H9 (cell line): ENCODE results near the gene KCTD21. TPM values are rescaled to one million over a fixed set of nuclear protein-coding genes. Genes with fewer than 3 reads are reported as not detected.

Source experiments
- DNase-seq: peaks from one replicate; pipeline ENCODE4 v3.0.0-alpha.2; 2017
- H2AFZ ChIP-seq: one replicate; pipeline ENCODE4 v1.6.1; 2013; ENCODE audit warnings: mild to moderate bottlenecking, low read length, control low read depth, moderate library complexity
- H2AK5ac ChIP-seq: 2 replicates; pipeline ENCODE4 v1.6.1; 2013; ENCODE audit warnings: low read length, control low read depth, mixed read lengths; ENCODE audit not compliant: insufficient read length
- H2BK120ac ChIP-seq: one replicate; pipeline ENCODE4 v1.6.1; 2013; ENCODE audit warnings: low read depth, mild to moderate bottlenecking, low read length, control low read depth, inconsistent platforms; ENCODE audit not compliant: poor library complexity, severe bottlenecking
- H2BK12ac ChIP-seq: 2 replicates; pipeline ENCODE4 v1.6.1; 2013; ENCODE audit warnings: low read length, control low read depth, mixed read lengths, low read depth; ENCODE audit not compliant: insufficient read length
- H2BK15ac ChIP-seq: 2 replicates; pipeline ENCODE4 v1.6.1; 2013; ENCODE audit warnings: low read depth, low read length, control low read depth
- H2BK20ac ChIP-seq: one replicate; pipeline ENCODE4 v1.6.1; 2013; ENCODE audit warnings: low read depth, mild to moderate bottlenecking, low read length, control low read depth, inconsistent platforms; ENCODE audit not compliant: poor library complexity, severe bottlenecking
- H2BK5ac ChIP-seq: 2 replicates; pipeline ENCODE4 v1.6.1; 2013; ENCODE audit warnings: low read length, control low read depth, mixed read lengths; ENCODE audit not compliant: insufficient read length
- H3K14ac ChIP-seq: 2 replicates; pipeline ENCODE4 v1.6.1; 2013; ENCODE audit warnings: low read length, control low read depth; ENCODE audit not compliant: insufficient read depth
- H3K18ac ChIP-seq: 2 replicates; pipeline ENCODE4 v1.6.1; 2013; ENCODE audit warnings: low read depth, mild to moderate bottlenecking, mixed read lengths, low read length, control low read depth; ENCODE audit not compliant: insufficient read length
- H3K23ac ChIP-seq: 2 replicates; pipeline ENCODE4 v1.6.1; 2013; ENCODE audit warnings: low read length, control low read depth, mixed read lengths, low read depth; ENCODE audit not compliant: insufficient read length
- H3K23me2 ChIP-seq: 2 replicates; pipeline ENCODE4 v1.6.1; 2013; ENCODE audit warnings: low read depth, mild to moderate bottlenecking, mixed read lengths, low read length, control low read depth; ENCODE audit not compliant: insufficient read length, poor library complexity, severe bottlenecking
- H3K27ac ChIP-seq: 2 replicates; pipeline ENCODE4 v1.5.1; 2013; ENCODE audit warnings: low read length, control low read depth, mixed read lengths, low read depth; ENCODE audit not compliant: insufficient read length
- H3K27me3 ChIP-seq: 2 replicates; pipeline ENCODE4 v1.6.1; 2013; ENCODE audit warnings: low read length, control low read depth, inconsistent platforms; ENCODE audit not compliant: insufficient read depth
- H3K4ac ChIP-seq: 2 replicates; pipeline ENCODE4 v1.6.1; 2013; ENCODE audit warnings: low read depth, mild to moderate bottlenecking, control low read depth, inconsistent platforms, low read length, moderate library complexity
- H3K4me1 ChIP-seq: 2 replicates; pipeline ENCODE4 v1.6.1; 2013; ENCODE audit warnings: low read length, control low read depth, inconsistent platforms; ENCODE audit not compliant: insufficient read depth
- H3K4me2 ChIP-seq: 2 replicates; pipeline ENCODE4 v1.6.1; 2013; ENCODE audit warnings: low read length, control low read depth, mixed read lengths; ENCODE audit not compliant: insufficient read length, insufficient read depth
- H3K56ac ChIP-seq: 2 replicates; pipeline ENCODE4 v1.6.1; 2013; ENCODE audit warnings: low read depth, mild to moderate bottlenecking, mixed read lengths, low read length, control low read depth; ENCODE audit not compliant: insufficient read length
- H3K79me1 ChIP-seq: 2 replicates; pipeline ENCODE4 v1.6.1; 2013; ENCODE audit warnings: low read depth, mild to moderate bottlenecking, moderate library complexity, low read length, control low read depth, inconsistent platforms; ENCODE audit not compliant: insufficient read depth, poor library complexity, severe bottlenecking
- H3K79me2 ChIP-seq: 2 replicates; pipeline ENCODE4 v1.6.1; 2013; ENCODE audit warnings: low read length, control low read depth, inconsistent platforms; ENCODE audit not compliant: insufficient read depth
- H3K9ac ChIP-seq: 2 replicates; pipeline ENCODE4 v1.6.1; 2013; ENCODE audit warnings: low read length, control low read depth, mixed read lengths; ENCODE audit not compliant: insufficient read length; ENCODE audit errors: extremely low read depth
- H3K9me3 ChIP-seq: one replicate; pipeline ENCODE4 v1.6.1; 2013; ENCODE audit warnings: low read depth, low read length, inconsistent platforms; ENCODE audit not compliant: control insufficient read depth
- H3T11ph ChIP-seq: one replicate; pipeline ENCODE4 v1.6.1; 2013; ENCODE audit warnings: mild to moderate bottlenecking, low read length, control low read depth, inconsistent platforms
- H4K20me1 ChIP-seq: one replicate; pipeline ENCODE4 v1.6.1; 2013; ENCODE audit not compliant: control insufficient read depth, insufficient read length, insufficient read depth
- H4K5ac ChIP-seq: 2 replicates; pipeline ENCODE4 v1.6.1; 2013; ENCODE audit warnings: low read depth, mild to moderate bottlenecking, mixed read lengths, low read length, control low read depth; ENCODE audit not compliant: insufficient read length
- H4K8ac ChIP-seq: replicated peaks from 2 replicates; pipeline ENCODE4 v1.6.1; 2013; ENCODE audit warnings: low read length, control low read depth, mixed read lengths, low read depth; ENCODE audit not compliant: insufficient read length
- H4K91ac ChIP-seq: 2 replicates; pipeline ENCODE4 v1.6.1; 2013; ENCODE audit warnings: low read depth, mild to moderate bottlenecking, moderate library complexity, mixed read lengths, low read length, control low read depth; ENCODE audit not compliant: insufficient read length
- H3K27ac Mint-ChIP-seq, 3 experiments: 2 replicates in 2 of 3; 3 replicates in 1 of 3; pipeline ENCODE4 v1.8.0; 2020 to 2021; ENCODE audit warnings: mixed read lengths in 3 of 3, mild to moderate bottlenecking in 1 of 3, moderate library complexity in 1 of 3
- H3K27me3 Mint-ChIP-seq: 2 replicates; pipeline ENCODE4 v1.8.0; 2021; ENCODE audit warnings: low read depth, mild to moderate bottlenecking, moderate library complexity, mixed read lengths
- H3K36me3 Mint-ChIP-seq, 3 experiments: 2 replicates in 2 of 3; 3 replicates in 1 of 3; pipeline ENCODE4 v1.8.0; 2020 to 2021; ENCODE audit warnings: low read depth in 3 of 3, mixed read lengths in 3 of 3; ENCODE audit not compliant: insufficient read depth in 1 of 3
- H3K4me1 Mint-ChIP-seq, 2 experiments: 2 replicates each; pipeline ENCODE4 v1.8.0; 2020; ENCODE audit warnings: mixed read lengths in 2 of 2
- H3K4me3 Mint-ChIP-seq, 2 experiments: 2 replicates in 1 of 2; 3 replicates in 1 of 2; pipeline ENCODE4 v1.8.0; 2020 to 2021; ENCODE audit warnings: mild to moderate bottlenecking in 2 of 2, mixed read lengths in 2 of 2, moderate library complexity in 1 of 2
- H3K9me3 Mint-ChIP-seq, 2 experiments: 2 replicates in 1 of 2; 3 replicates in 1 of 2; pipeline ENCODE4 v1.8.0; 2020; ENCODE audit warnings: mild to moderate bottlenecking in 2 of 2, mixed read lengths in 2 of 2, moderate library complexity in 1 of 2
- WGBS: extraction: QIAGEN DNeasy Blood & Tissue Kit; methylation state at CpG from one replicate; pipeline ENCODE4 v1.1.7; 2013; ENCODE audit warnings: missing lambda C conversion rate, low lambda C conversion rate, mixed read lengths; ENCODE audit not compliant: insufficient read length; ENCODE audit errors: extremely low coverage; 5-methylcytosine and 5-hydroxymethylcytosine counted together
- total RNA-seq: library from RNA; stranded (reverse); gene quantifications from 2 replicates; pipeline ENCODE4 v1.2.1, GENCODE V29; 2021
- TF ChIP-seq, protein P1 (sequence below): fragments of 200-600 bp; sonication (generic); conservative IDR thresholded peaks from 3 replicates; pipeline ENCODE4 v1.8.0; 2021; ENCODE audit warnings: antibody characterized with exemption, mild to moderate bottlenecking

The KCTD21 gene
- total RNA-seq, 1 experiment from 2014 or later: 4.0 TPM

DNA sequence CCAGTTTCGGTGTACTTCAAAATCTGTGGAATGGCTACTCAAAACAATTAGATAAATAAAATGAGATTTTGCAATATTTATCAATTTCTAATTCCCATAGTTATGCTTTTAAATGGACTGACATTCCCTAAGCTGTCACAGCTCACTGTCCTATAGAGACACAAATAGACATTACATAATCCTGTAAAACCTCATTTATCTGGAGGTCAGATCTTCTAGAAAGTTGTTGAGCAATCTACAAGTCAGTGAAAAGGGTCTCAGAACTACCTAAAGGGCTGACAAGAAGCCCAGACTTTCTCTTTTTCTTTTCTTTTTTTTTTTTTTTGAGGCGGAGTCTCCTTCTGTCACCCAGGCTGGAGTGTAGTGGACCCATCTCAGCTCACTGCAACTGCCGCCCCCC lies 61.0 kb downstream of the KCTD21 start:
- Histone ChIP-seq H4K20me1 (no peaks in the 10 kb centered on the region), H2BK120ac (no peak overlapping the region), H2AFZ (no peak overlapping the region), H3K79me2 (no peaks in the 10 kb centered on the region), H3K79me1 (peaks cover 3% of the 10 kb centered on the region), H3K4me1 (no peaks in the 10 kb centered on the region), H2BK5ac (no peak overlapping the region), H3K9ac (no peak overlapping the region), H3K14ac (no peak overlapping the region), H3T11ph (no peak overlapping the region), H3K27me3 (no peaks in the 10 kb centered on the region), H4K8ac (no peak overlapping the region), H3K23me2 (no peaks in the 10 kb centered on the region), H4K5ac (no peak overlapping the region), H2BK15ac (no peak overlapping the region), H3K18ac (no peak overlapping the region), H3K4ac (no peak overlapping the region), H2BK12ac (no peak overlapping the region), H4K91ac (no peak overlapping the region), H3K4me2 (no peak overlapping the region), H3K9me3 (no peaks in the 10 kb centered on the region), H2AK5ac (no peak overlapping the region), H3K23ac (no peak overlapping the region), H2BK20ac (no peak overlapping the region), H3K27ac (no peak overlapping the region), H3K56ac (no peak overlapping the region)
- Mint-ChIP-seq H3K36me3 (peaks cover 5 to 29% (median 13%) of the 10 kb centered on the region in 3 experiments; a peak in 6 of 7 replicates), H3K4me3 (no peak overlapping the region), H3K4me1 (peaks cover 0 to 3% of the 10 kb centered on the region in 2 experiments; a peak in 1 of 4 replicates), H3K9me3 (no peaks in the 10 kb centered on the region), H3K27me3 (no peaks in the 10 kb centered on the region), H3K27ac (no peak overlapping the region; a peak in 1 of 7 replicates)
- DNase-seq: no peak
- no CpG with 5 or more reads among the region's 3 CpGs for WGBS
- TF ChIP-seq, protein P1, sequence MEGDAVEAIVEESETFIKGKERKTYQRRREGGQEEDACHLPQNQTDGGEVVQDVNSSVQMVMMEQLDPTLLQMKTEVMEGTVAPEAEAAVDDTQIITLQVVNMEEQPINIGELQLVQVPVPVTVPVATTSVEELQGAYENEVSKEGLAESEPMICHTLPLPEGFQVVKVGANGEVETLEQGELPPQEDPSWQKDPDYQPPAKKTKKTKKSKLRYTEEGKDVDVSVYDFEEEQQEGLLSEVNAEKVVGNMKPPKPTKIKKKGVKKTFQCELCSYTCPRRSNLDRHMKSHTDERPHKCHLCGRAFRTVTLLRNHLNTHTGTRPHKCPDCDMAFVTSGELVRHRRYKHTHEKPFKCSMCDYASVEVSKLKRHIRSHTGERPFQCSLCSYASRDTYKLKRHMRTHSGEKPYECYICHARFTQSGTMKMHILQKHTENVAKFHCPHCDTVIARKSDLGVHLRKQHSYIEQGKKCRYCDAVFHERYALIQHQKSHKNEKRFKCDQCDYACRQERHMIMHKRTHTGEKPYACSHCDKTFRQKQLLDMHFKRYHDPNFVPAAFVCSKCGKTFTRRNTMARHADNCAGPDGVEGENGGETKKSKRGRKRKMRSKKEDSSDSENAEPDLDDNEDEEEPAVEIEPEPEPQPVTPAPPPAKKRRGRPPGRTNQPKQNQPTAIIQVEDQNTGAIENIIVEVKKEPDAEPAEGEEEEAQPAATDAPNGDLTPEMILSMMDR: no peak

Other genes starting within 250 kb of the KCTD21 start
- gene INTS4, start 194.0 kb downstream of the KCTD21 start, total RNA-seq: 37.9 and 38.6 TPM in 2 replicates
- 12.5 and 13.8 TPM in 2 replicates for gene KCTD14, start 165.3 kb downstream of the KCTD21 start, total RNA-seq
- not detected in 2 replicates for gene THRSP, start 124.8 kb downstream of the KCTD21 start, total RNA-seq
- 247 and 260 TPM in 2 replicates for gene NDUFC2, start 108.8 kb downstream of the KCTD21 start, total RNA-seq
- gene ALG8, start 49.0 kb downstream of the KCTD21 start, total RNA-seq: 77.5 and 78.8 TPM in 2 replicates
- 6.8 and 7.7 TPM in 2 replicates for gene USP35, start 293 bp upstream of the KCTD21 start, total RNA-seq
- gene GAB2, start 229.2 kb upstream of the KCTD21 start, total RNA-seq: 3.3 and 4.3 TPM in 2 replicates